Activated CD4-positive, CD25-positive, alpha-beta regulatory T cell treated with anti-CD3 and anti-CD28 coated beads, Interleukin-2, amount 50 U/mL, for 16 hours (primary cell): ENCODE measurements around the gene KCNT1.
"Not testable (repeated sequence)": the region's sequence is repeated elsewhere in the genome, so short reads cannot be mapped to it uniquely, and the experiment has no call there.

Source experiments
- DNase-seq: peaks from one replicate; pipeline ENCODE4 v3.0.0-alpha.2; 2020; ENCODE audit warnings: low read depth, low spot score

Gene KCNT1

GRCh38 chr9:135672786-135673185, 29.2 kb upstream of the KCNT1 start:
- not testable (repeated sequence) for DNase-seq

DNA sequence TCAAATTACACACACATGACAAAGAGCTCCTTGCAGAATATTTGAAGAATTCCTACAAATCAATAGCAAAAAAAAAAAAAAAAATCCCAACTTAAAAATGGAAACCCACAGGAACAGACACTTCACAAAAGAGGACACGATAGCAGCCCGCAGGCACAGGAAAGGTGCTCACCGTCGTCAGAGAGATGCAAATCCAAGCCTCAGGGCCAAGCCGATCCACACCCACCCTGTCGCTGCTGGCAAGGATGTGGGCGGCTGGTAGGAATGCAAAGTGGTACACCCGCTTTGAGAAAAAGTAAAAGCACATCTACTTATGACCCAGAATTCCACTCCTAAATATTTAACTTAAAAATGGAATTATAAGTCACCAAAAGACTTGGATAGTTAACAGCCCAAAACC, 28.0 kb upstream of the KCNT1 start:
- DNase-seq: no peak

GRCh38 chr9:135674977-135675376, 27.0 kb upstream of the KCNT1 start:
- no peak for DNase-seq

DNA sequence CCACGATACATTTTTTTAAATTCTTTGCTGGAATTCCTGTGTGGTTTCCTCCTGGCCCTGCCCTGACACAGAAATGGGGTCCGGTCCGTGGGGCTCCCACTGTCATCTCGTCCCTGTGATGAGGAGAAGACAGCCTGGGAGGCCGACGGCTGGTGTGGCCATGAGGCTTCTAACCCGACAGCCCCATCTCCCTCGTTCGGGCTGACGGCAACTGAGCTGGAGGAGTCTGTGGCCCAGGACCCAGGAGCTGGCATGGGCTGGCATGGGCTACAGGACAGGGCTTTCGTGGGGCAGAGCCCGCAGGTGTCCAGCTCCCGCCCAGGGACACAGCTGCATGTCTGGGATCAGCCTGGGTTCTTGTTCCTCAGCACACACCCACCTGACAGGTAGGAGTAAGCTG, 25.1 kb upstream of the KCNT1 start:
- no peak for DNase-seq

DNA sequence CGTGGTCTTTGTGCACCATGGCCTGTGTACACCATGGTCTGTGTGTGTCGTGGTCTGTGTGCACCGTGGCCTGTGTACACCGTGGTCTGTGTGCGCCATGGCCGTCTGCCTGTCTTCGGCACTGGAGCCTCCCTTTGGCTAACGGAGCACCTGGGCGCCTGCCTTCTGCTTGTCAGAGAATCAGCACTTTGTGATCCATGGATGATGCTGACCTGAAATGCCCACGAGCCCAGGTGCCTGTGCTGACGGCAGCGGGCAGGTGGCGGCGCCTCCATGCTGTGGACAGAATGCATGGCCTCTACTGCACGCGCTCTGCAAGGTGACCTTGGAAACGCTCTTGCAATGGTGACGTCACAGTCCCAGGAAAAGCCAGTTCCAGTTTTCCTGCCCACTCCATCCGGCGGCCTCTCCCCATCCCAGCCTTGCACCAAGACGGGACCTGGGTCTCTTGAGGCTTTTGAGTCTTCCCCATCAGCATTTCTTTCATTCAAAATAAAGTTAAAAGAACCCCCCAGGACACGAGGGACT, 24.3 kb upstream of the KCNT1 start:
- DNase-seq: no peak

GRCh38 chr9:135678236-135679017, 23.6 kb upstream of the KCNT1 start:
- DNase-seq: no peak

GRCh38 chr9:135680056-135680455, 21.9 kb upstream of the KCNT1 start:
- no peak for DNase-seq

GRCh38 chr9:135681161-135681560, 20.8 kb upstream of the KCNT1 start:
- DNase-seq: no peak

DNA sequence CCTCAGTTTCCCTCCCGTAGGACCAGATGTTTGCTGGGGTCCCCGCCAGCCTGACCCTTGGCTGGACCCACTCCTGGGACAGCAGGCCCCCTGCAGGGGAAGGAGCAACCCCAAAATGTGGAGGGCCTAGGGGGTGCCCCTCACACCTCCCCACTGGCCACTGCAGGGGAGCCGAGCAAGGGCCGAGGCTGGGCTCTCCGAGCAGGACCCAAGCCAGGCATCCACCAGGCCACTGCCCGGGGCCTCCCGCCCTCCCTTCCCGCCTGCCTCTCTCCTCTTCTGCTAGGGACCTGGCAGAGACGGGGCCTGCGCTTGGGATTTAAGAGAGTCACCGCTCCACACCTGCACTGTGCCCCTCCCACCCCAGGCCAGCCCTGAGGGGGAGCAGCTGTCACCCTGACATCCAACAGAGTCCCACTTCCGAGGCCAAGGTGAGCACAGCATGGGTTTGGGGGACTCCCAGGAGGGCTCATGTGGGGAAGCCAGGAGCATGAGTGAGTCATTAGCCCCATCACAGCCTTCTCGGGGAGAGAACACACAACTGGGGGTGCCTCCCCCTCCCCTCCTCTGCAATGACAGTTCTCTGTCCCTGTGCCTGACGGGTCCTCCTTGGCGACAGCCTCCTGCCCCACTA, 18.5 kb upstream of the KCNT1 start:
- DNase-seq: no peak

DNA sequence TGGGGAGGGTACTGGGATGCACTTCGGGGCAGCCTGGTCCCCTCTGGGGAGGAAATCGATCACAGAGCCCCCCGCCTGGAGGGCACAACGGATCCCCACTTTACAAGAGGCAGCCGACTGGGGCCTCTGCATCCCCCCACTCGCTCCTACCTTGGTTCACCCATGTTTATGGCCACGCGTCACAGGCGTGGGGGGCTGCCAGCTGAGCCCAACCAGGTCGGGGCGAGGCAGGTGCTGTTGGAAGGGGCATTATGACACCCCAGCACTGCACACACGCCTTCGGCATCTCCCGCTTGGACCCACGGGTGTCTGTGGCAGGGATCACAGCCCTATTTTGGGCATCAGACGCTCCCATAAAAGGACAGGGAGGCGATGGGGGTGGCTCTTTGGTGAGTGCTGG, 17.3 kb upstream of the KCNT1 start:
- no peak for DNase-seq

DNA sequence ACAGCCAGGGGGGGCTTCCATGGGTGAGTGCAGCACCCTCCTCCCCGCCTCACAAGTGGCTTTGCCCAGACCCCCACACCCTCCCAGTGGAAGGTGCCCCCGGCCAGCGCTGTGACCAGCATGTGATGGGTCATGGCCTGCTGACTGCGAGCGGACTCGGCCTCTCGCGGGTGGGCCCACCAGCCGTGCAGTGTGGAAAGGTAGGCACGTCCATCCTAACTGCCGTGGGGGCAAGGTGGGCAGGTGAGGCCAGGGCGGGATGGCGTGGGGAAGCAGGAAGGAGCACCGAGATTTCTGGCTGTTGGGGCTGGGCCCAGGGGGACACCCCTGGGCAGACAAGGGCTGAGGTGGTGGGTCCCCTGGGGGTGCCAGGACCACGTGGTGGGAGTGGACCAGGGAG, 14.8 kb upstream of the KCNT1 start:
- DNase-seq: no peak

DNA sequence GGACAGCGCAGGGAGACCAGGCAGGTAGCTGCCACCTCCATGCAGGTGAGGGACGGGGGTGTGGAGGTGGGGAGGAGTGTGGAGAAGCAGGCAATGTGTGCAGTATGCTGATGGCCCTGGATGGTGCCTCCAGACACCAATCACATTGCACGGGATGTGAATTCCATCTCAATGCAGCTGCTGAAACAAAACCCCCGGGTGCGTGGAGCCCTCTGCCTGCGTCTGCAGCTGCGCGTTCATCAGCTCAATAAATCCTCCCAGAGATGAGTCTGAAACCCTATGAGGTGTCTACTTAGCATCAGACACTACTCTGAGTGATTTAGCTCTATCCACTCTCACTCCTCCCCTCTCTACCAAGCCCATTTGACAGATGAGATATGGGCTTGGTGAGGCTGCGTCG, 13.0 kb upstream of the KCNT1 start:
- DNase-seq: no peak

DNA sequence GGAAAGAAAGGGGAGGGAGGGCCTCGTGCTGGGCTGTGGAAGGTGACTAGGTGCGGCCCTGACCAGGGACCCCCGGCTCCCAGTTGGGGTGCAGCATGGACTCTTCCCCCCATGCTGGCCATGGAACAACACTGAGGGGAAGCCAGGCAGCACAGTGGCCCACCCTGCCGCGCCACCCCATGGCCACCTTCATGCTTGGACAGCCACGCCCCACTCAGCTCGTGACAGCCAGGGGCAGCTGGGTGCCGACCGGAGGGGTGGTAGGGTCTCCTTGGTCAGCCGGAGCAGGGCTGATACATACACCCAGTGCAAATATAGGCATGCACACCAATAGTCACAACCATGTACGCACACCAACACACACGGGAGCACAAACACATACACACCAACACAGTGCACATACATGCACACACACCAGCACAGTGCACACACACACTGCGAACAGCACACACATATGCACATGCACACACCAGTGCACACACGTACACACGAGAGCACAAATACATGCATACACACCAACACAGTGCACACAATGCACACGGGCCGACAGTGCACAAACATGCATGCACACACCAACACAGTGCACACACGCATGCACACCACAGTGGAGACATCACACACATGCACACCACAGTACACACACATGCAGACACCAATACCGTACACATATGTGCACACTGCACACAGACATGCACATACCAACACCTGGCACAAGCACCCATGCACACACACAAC, 11.0 kb upstream of the KCNT1 start:
- DNase-seq: no peak

- no peak for DNase-seq
Observed at GRCh38 chr9:135692410-135692809, 9.6 kb upstream of the KCNT1 start.

- DNase-seq: no peak
Observed at GRCh38 chr9:135693265-135693664, 8.7 kb upstream of the KCNT1 start.

GRCh38 chr9:135693771-135694170, 8.2 kb upstream of the KCNT1 start:
- no peak for DNase-seq

GRCh38 chr9:135694414-135694813, 7.6 kb upstream of the KCNT1 start:
- DNase-seq: no peak

DNA sequence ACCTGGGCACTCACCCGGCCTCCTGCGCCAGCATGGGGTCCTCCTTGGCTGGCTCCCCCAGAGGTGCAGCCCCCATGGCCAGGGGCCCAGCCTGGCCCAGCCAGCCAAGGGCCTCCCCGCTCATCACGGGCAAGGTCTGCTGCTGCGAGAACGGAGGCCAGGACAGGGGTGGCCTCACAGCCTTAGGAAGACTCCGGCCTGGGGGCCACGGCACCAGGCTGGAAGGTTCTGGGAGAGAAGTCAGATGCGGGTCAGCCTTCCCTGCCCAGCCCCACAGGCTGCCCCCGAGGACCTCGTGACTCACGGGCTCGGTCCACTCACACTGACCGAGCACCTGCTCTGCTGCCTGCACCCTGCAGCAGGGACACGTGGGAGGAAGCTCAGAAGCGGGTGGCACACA, 6.9 kb upstream of the KCNT1 start:
- DNase-seq: no peak

DNA sequence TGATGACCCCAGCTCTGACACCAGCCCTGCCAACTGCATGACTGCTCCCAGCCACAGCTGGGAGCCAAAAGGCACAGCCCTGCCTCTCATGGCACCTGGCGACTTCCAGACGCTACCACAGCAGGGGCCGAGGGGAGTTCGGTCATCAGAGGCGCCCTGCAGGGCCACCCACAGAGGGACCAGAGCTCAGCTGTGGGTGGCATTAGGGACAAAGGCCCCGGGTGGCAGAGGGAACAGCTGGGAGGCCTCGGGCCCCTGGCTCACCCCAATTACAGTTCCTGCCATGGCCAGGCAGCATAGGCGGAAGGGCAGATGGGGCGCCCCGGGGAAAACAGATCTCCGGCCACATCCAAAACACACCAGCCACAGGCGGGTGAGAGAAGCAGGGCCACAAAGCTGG, 6.3 kb upstream of the KCNT1 start:
- DNase-seq: no peak

GRCh38 chr9:135696446-135696845, 5.5 kb upstream of the KCNT1 start:
- DNase-seq: no peak

DNA sequence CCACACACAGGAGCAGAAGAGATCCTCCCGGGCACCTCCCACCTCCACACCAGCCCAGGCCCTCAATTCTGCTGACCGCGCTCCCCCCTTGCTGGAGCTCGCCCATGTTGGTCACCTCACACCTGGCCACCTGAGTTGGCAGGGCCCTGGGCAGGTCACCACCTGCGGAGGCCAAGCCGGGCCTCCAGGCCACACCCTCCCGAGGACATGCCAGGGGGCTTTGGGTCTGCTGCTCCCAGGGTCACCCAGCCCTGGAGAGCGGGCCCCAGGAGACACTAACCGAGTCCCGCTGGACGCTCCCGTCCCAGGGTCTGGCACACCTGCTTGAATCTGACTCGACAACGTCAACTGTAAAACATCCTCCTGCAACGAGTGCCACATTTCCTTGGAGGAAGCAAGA, 4.8 kb upstream of the KCNT1 start:
- no peak for DNase-seq

DNA sequence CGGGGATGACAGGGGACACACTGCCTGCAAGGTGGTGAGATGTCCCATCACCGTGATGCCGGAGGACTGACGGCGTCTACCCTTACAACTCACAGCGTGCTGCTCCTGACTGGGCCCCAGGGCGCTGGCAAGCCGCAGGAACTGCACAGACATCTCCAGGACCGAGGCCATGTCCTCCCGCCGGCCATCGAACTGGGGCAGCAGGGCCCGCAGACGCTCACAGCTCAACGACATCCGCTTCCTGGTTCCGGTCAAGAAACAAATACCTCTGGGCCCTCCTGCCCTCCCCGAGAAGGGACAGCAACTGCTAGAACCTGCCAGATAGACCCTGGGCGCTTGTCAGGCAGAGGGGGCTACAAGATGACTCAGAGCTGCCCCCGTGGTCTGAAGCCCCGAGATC, 3.7 kb upstream of the KCNT1 start:
- DNase-seq: no peak

- DNase-seq: no peak
Observed at GRCh38 chr9:135698767-135699166, 3.2 kb upstream of the KCNT1 start.
